Stimulated activated CD8-positive, alpha-beta memory T cell treated with anti-CD3 and anti-CD28 coated beads, Interleukin-4, amount 100 ng/mL, for 4 hours (primary cell): ENCODE data around the gene SERINC5.
"Not testable (repeated sequence)": the region's sequence is repeated elsewhere in the genome, so short reads cannot be mapped to it uniquely, and the experiment has no call there.

Source experiments
- DNase-seq, 2 donors: peaks; one replicate each; pipeline ENCODE4 v3.0.0-alpha.2; 2020; ENCODE audit warnings: low read depth in 2 of 2, low spot score in 1 of 2

The SERINC5 gene

GRCh38 chr5:80198920-80199319, 56.9 kb downstream of the SERINC5 start:
- no peak for DNase-seq

- DNase-seq, result no peak
These were observed 57.4 kb downstream of the SERINC5 start for GRCh38 chr5:80198399-80198798.

- DNase-seq, result no peak
These were observed 59.9 kb downstream of the SERINC5 start for GRCh38 chr5:80195837-80196400.

- no peak for DNase-seq
These were observed 61.4 kb downstream of the SERINC5 start for GRCh38 chr5:80194468-80194867.

- no peak for DNase-seq
These were observed 62.4 kb downstream of the SERINC5 start for GRCh38 chr5:80193401-80193800.

GRCh38 chr5:80192507-80193241, 63.2 kb downstream of the SERINC5 start:
- no peak for DNase-seq

GRCh38 chr5:80191991-80192398, 63.9 kb downstream of the SERINC5 start:
- DNase-seq, result no peak

- no peak for DNase-seq
These were observed 64.5 kb downstream of the SERINC5 start for GRCh38 chr5:80191397-80191796.

- no peak for DNase-seq
These were observed 64.9 kb downstream of the SERINC5 start for GRCh38 chr5:80190960-80191359.

- no peak for DNase-seq
These were observed 66.1 kb downstream of the SERINC5 start for GRCh38 chr5:80189701-80190100.

- no peak for DNase-seq
These were observed 66.6 kb downstream of the SERINC5 start for GRCh38 chr5:80189201-80189600.

GRCh38 chr5:80187421-80188090, 68.3 kb downstream of the SERINC5 start:
- no peak for DNase-seq

- DNase-seq, result not testable (repeated sequence)
These were observed 70.3 kb downstream of the SERINC5 start for GRCh38 chr5:80185535-80185934.

- DNase-seq, result no peak
These were observed 70.8 kb downstream of the SERINC5 start for GRCh38 chr5:80185095-80185494.

GRCh38 chr5:80184235-80185023, 71.4 kb downstream of the SERINC5 start:
- no peak for DNase-seq

GRCh38 chr5:80183728-80184234, 72.1 kb downstream of the SERINC5 start:
- DNase-seq, result not testable (repeated sequence)

- no peak for DNase-seq
These were observed 72.9 kb downstream of the SERINC5 start for GRCh38 chr5:80182809-80183580.

- DNase-seq, result no peak
These were observed 74.1 kb downstream of the SERINC5 start for GRCh38 chr5:80181618-80182211.

GRCh38 chr5:80177236-80177635, 78.6 kb downstream of the SERINC5 start:
- no peak for DNase-seq

GRCh38 chr5:80175337-80175736, 80.5 kb downstream of the SERINC5 start:
- no peak for DNase-seq
